Nephron progenitor cell (in vitro differentiated cells): Measurements from ENCODE around the gene C19orf53.

Source experiments
- DNase-seq: peaks from one replicate; pipeline ENCODE4 v3.0.0; 2021
- H3K27ac Mint-ChIP-seq: 2 replicates; pipeline ENCODE4 v1.8.0; 2021; ENCODE audit warnings: mild to moderate bottlenecking, moderate library complexity, mixed read lengths
- H3K27me3 Mint-ChIP-seq: 2 replicates; pipeline ENCODE4 v1.8.0; 2021; ENCODE audit warnings: mild to moderate bottlenecking, low read depth, mixed read lengths; ENCODE audit not compliant: poor library complexity
- H3K36me3 Mint-ChIP-seq: 2 replicates; pipeline ENCODE4 v1.8.0; 2021; ENCODE audit warnings: low read depth, mixed read lengths
- H3K4me1 Mint-ChIP-seq: 2 replicates; pipeline ENCODE4 v1.8.0; 2021; ENCODE audit warnings: mixed read lengths
- H3K4me3 Mint-ChIP-seq: 2 replicates; pipeline ENCODE4 v1.8.0; 2021; ENCODE audit warnings: mild to moderate bottlenecking, moderate library complexity, mixed read lengths
- H3K9me3 Mint-ChIP-seq: 2 replicates; pipeline ENCODE4 v1.8.0; 2021; ENCODE audit warnings: mild to moderate bottlenecking, moderate library complexity, mixed read lengths
- CTCF ChIP-seq: fragments of 200-600 bp; sonication (generic); IDR thresholded peaks from 2 replicates; pipeline ENCODE4 v1.5.0; 2021; ENCODE audit warnings: antibody characterized with exemption

Gene C19orf53

GRCh38 chr19:13764821-13765394 is 9.3 kb upstream of the C19orf53 start:
- TF ChIP-seq CTCF = no peak
- peaks cover 38% of the 10 kb centered on the region for H3K36me3 Mint-ChIP-seq
- H3K27ac Mint-ChIP-seq = no peak overlapping the region
- peaks cover 3% of the 10 kb centered on the region for H3K27me3 Mint-ChIP-seq
- H3K4me1 Mint-ChIP-seq = peaks cover 8% of the 10 kb centered on the region
- H3K9me3 Mint-ChIP-seq = no peaks in the 10 kb centered on the region
- peak; percentile 62 for DNase-seq
- H3K4me3 Mint-ChIP-seq = peak overlapping the region; percentile 87

GRCh38 chr19:13765395-13766094 is 8.7 kb upstream of the C19orf53 start:
- Mint-ChIP-seq H3K36me3 (peaks cover 35% of the 10 kb centered on the region), H3K27ac (no peak overlapping the region), H3K4me3 (peak overlapping the region; percentile 87), H3K9me3 (no peaks in the 10 kb centered on the region), H3K27me3 (peaks cover 3% of the 10 kb centered on the region), H3K4me1 (peaks cover 8% of the 10 kb centered on the region)
- no peak for DNase-seq
- no peak for TF ChIP-seq CTCF

GRCh38 chr19:13766095-13766481 is 8.2 kb upstream of the C19orf53 start:
- Mint-ChIP-seq H3K27ac (no peak overlapping the region), H3K36me3 (peaks cover 32% of the 10 kb centered on the region), H3K4me1 (peaks cover 8% of the 10 kb centered on the region), H3K4me3 (peak overlapping the region; percentile 29), H3K9me3 (no peaks in the 10 kb centered on the region), H3K27me3 (peaks cover 3% of the 10 kb centered on the region)
- TF ChIP-seq CTCF = no peak
- DNase-seq = no peak

GRCh38 chr19:13768510-13768909 is 5.7 kb upstream of the C19orf53 start:
- DNase-seq = no peak
- Mint-ChIP-seq H3K9me3 (no peaks in the 10 kb centered on the region), H3K36me3 (peaks cover 21% of the 10 kb centered on the region), H3K27ac (no peak overlapping the region), H3K4me1 (peaks cover 8% of the 10 kb centered on the region), H3K4me3 (no peak overlapping the region), H3K27me3 (peaks cover 3% of the 10 kb centered on the region)
- no peak for TF ChIP-seq CTCF

GRCh38 chr19:13770013-13770635 is 4.1 kb upstream of the C19orf53 start:
- no peak for DNase-seq
- Mint-ChIP-seq H3K36me3 (peaks cover 15% of the 10 kb centered on the region), H3K4me3 (no peak overlapping the region), H3K27me3 (peaks cover 3% of the 10 kb centered on the region), H3K27ac (no peak overlapping the region), H3K4me1 (peaks cover 15% of the 10 kb centered on the region), H3K9me3 (no peaks in the 10 kb centered on the region)
- TF ChIP-seq CTCF = no peak
